HepG2 (cell line): ENCODE results near the gene TMEM239. TPM values are rescaled to one million over a fixed set of nuclear protein-coding genes. Genes with fewer than 3 reads are reported as not detected.
"Not testable (repeated sequence)": the region's sequence is repeated elsewhere in the genome, so short reads cannot be mapped to it uniquely, and the experiment has no call there.

Experiments
- ATAC-seq: fragments of 200-7000 bp; cut with Tn5 transposase; 3 replicates; pipeline ENCODE4 v1.9.1; 2020; ENCODE audit warnings: mild to moderate bottlenecking, moderate library complexity
- BruUV-seq: library from RNA; stranded (reverse); fragments of 400-500 nt; replicated peaks from 2 replicates; lab custom pipeline; 2021; lab: Mats Ljungman, UMichigan
- CTCF ChIA-PET: fragments of 300-600 bp; formaldehyde crosslinking; extraction: SDS; loops from one replicate; lab custom pipeline; 2021; ENCODE audit warnings: low total read pairs, inconsistent platforms, low intra/inter-chr PET ratio; lab: Yijun Ruan, JAX
- POLR2A ChIA-PET: fragments of 350-600 bp; sonication (Branson Sonifier 250); formaldehyde crosslinking; loops from one replicate; lab custom pipeline; 2020; ENCODE audit warnings: antibody characterized with exemption, inconsistent platforms; lab: Yijun Ruan, JAX
- DNase-seq: peaks from one replicate; pipeline ENCODE4 v3.0.0-alpha.2; 2015; ENCODE audit warnings: low spot score
- FAIRE-seq: peaks from 3 replicates; lab custom pipeline; 2011; peaks lifted over from hg19 to GRCh38; lab: Jason Lieb, UNC
- H2AFZ ChIP-seq: one replicate; pipeline ENCODE4 v1.6.1; 2011; ENCODE audit warnings: low read length, inconsistent platforms
- H3K27ac ChIP-seq: fragments of 300-600 bp; 3 replicates; pipeline ENCODE4 v1.8.0; 2011; ENCODE audit warnings: mixed run types, mild to moderate bottlenecking, mixed read lengths, low read length, inconsistent platforms; ENCODE audit not compliant: insufficient read depth; ENCODE audit errors: extremely low read length
- H3K27me3 ChIP-seq, 2 experiments: fragments of 200-600 bp in 1 of 2; 2 replicates in 1 of 2; 3 replicates in 1 of 2; pipeline versions ENCODE4 v1.6.0 to v1.8.0; 2011; ENCODE audit warnings: low read length in 2 of 2, mild to moderate bottlenecking in 2 of 2, moderate library complexity in 2 of 2, inconsistent platforms in 1 of 2; ENCODE audit not compliant: insufficient read depth in 2 of 2, control insufficient read depth in 1 of 2
- H3K36me3 ChIP-seq, 2 experiments: fragments of 200-600 bp in 1 of 2; replicated peaks in 1 of 2; 2 replicates in 1 of 2; 3 replicates in 1 of 2; pipeline versions ENCODE4 v1.5.1 to v1.8.0; 2011; ENCODE audit warnings: low read length in 2 of 2, inconsistent platforms in 1 of 2; ENCODE audit not compliant: insufficient read depth in 2 of 2, control insufficient read depth in 1 of 2
- H3K4me1 ChIP-seq: 2 replicates; pipeline ENCODE4 v1.5.1; 2012; ENCODE audit warnings: low read length, inconsistent platforms; ENCODE audit not compliant: insufficient read depth
- H3K4me2 ChIP-seq: 2 replicates; pipeline ENCODE4 v1.6.0; 2011; ENCODE audit warnings: low read depth, low read length, inconsistent platforms
- H3K4me3 ChIP-seq, 3 experiments: fragments of 200-600 bp in 1 of 3; sonication (generic), shearing (Covaris generic) in 1 of 3; replicated peaks in 1 of 3; 2 replicates each; pipeline ENCODE4 v1.5.1; 2011 to 2016; ENCODE audit warnings: low read length in 3 of 3, inconsistent platforms in 2 of 3, low read depth in 2 of 3, mild to moderate bottlenecking in 2 of 3, control low read depth in 1 of 3, mixed read lengths in 1 of 3; ENCODE audit not compliant: insufficient read depth in 1 of 3
- H3K79me2 ChIP-seq: one replicate; pipeline ENCODE4 v1.6.1; 2011; ENCODE audit warnings: low read length, inconsistent platforms; ENCODE audit not compliant: insufficient read depth
- H3K9ac ChIP-seq: 2 replicates; pipeline ENCODE4 v1.6.0; 2011; ENCODE audit warnings: mild to moderate bottlenecking, low read depth, low read length, inconsistent platforms; ENCODE audit not compliant: insufficient read depth
- H3K9me3 ChIP-seq: 2 replicates; pipeline ENCODE4 v1.5.1; 2012; ENCODE audit warnings: mild to moderate bottlenecking, low read length
- H4K20me1 ChIP-seq: 2 replicates; pipeline ENCODE4 v1.6.0; 2011; ENCODE audit warnings: inconsistent platforms, mild to moderate bottlenecking, low read length, moderate library complexity; ENCODE audit not compliant: insufficient read depth
- MYC ChIP-seq: sonication (generic); formaldehyde crosslinking; IDR thresholded peaks from 2 replicates; pipeline ENCODE4 v1.9.0; 2021; ENCODE audit warnings: missing genetic modification reagents, borderline replicate concordance
- NCOA2 ChIP-seq: sonication (generic); formaldehyde crosslinking; IDR thresholded peaks from 2 replicates; pipeline ENCODE4 v1.8.0; 2022; ENCODE audit warnings: inconsistent platforms
- SP4 ChIP-seq: sonication (generic); formaldehyde crosslinking; IDR thresholded peaks from 2 replicates; pipeline ENCODE4 v1.8.1; 2023; ENCODE audit warnings: mild to moderate bottlenecking, missing genetic modification reagents
- YEATS4 ChIP-seq: sonication (generic); formaldehyde crosslinking; IDR thresholded peaks from 2 replicates; pipeline ENCODE4 v1.4.0; 2020; ENCODE audit warnings: missing genetic modification reagents, borderline replicate concordance
- ZBTB26 ChIP-seq: IDR thresholded peaks from 2 replicates; pipeline ENCODE4 v1.6.1; 2016; ENCODE audit warnings: missing compliant biosample characterization, missing genetic modification reagents, borderline replicate concordance
- ZNF143 ChIP-seq: sonication (generic); formaldehyde crosslinking; IDR thresholded peaks from 2 replicates; pipeline ENCODE4 v1.4.0; 2020; ENCODE audit warnings: missing genetic modification reagents
- ZNF224 ChIP-seq: sonication (generic); formaldehyde crosslinking; IDR thresholded peaks from 2 replicates; pipeline ENCODE4 v1.5.0; 2020; ENCODE audit warnings: mild to moderate bottlenecking, missing genetic modification reagents
- ZNF446 ChIP-seq: sonication (generic); formaldehyde crosslinking; IDR thresholded peaks from 2 replicates; pipeline ENCODE4 v1.5.0; 2020; ENCODE audit warnings: mild to moderate bottlenecking, missing genetic modification reagents
- ZNF597 ChIP-seq: sonication (generic); formaldehyde crosslinking; IDR thresholded peaks from 2 replicates; pipeline ENCODE4 v1.5.0; 2020; ENCODE audit warnings: missing genetic modification reagents
- ZNF704 ChIP-seq: sonication (generic); formaldehyde crosslinking; IDR thresholded peaks from 2 replicates; pipeline ENCODE4 v1.8.1; 2023; ENCODE audit warnings: mild to moderate bottlenecking, inconsistent platforms, moderate library complexity, missing genetic modification reagents, borderline replicate concordance
- WGBS: methylation state at CpG from one replicate; pipeline ENCODE4 v1.1.6; 2017; ENCODE audit warnings: low lambda C conversion rate; 5-methylcytosine and 5-hydroxymethylcytosine counted together
- in situ Hi-C: cut with HindIII; loops from 2 replicates; pipeline ENCODE4 v1.10.0; 2017; ENCODE audit warnings: low pct_unique_long_range_greater_than_20kb; ENCODE audit not compliant: extremely low pct_ligation_motif_present
- intact Hi-C: fragments of 100-400 bp; cut with micrococcal nuclease; formaldehyde crosslinking; loops from one replicate; pipeline ENCODE4 v1.10.0; 2022; ENCODE audit not compliant: unreplicated experiment
- polyA plus RNA-seq, 8 experiments: library from polyadenylated mRNA; depleted of rRNA in 3 of 8; stranded (reverse) in 7 of 8; unstranded in 1 of 8; fragments of >200 nt; fragmentation: Illumina TruSeq in 4 of 8; extraction: Trizol in 4 of 8; gene quantifications; 2 replicates each; pipeline versions ENCODE4 v1.2.1 to v1.2.3, GENCODE V29; 2011 to 2016; ENCODE audit warnings: low read depth in 4 of 8, missing spikeins in 1 of 8, mixed read lengths in 1 of 8; ENCODE audit not compliant: insufficient read depth in 1 of 8
- total RNA-seq, 5 experiments: library from RNA; depleted of rRNA; stranded (reverse); fragments of >200 nt; fragmentation: Illumina TruSeq; extraction: Trizol; gene quantifications; 2 replicates each; pipeline ENCODE4 v1.2.3, GENCODE V29; 2016; ENCODE audit warnings: low read depth in 1 of 5

The TMEM239 gene
- total and polyA plus RNA-seq, 2 of the 13 experiments (the other 11 are each of a cell fraction or from before 2014, with no cell fraction given), result not detected

- FAIRE-seq, result no peak
- DNase-seq, result no peak
- Histone ChIP-seq H3K27ac (no peak overlapping the region), H2AFZ (no peak overlapping the region), H3K36me3 (no peaks in the 10 kb centered on the region), H3K79me2 (no peaks in the 10 kb centered on the region), H3K4me3 (no peak overlapping the region), H3K4me2 (no peak overlapping the region), H3K9me3 (0 out of 2 replicates have a peak, but pooled peaks cover 1% of the 10 kb centered on the region), H3K4me1 (peaks cover 8% of the 10 kb centered on the region), H4K20me1 (no peaks in the 10 kb centered on the region), H3K9ac (no peak overlapping the region), H3K27me3 (peaks cover 0 to 62% of the 10 kb centered on the region in 2 experiments)
- ChIA-PET POLR2A (no interaction called here), CTCF (no interaction called here)
- no TSS peak for BruUV-seq
- intact Hi-C loops (no loop called here), in situ Hi-C loops (no loop called here)
- 55% methylated on average over 4 of the region's 4 CpGs for WGBS
- no peak for ATAC-seq
- TF ChIP-seq ZNF446, result no peak
- no peak for TF ChIP-seq SP4
- no peak for TF ChIP-seq ZNF143 (CRISPR knock-in tag)
- no peak for TF ChIP-seq MYC (CRISPR knock-in tag)
- no peak for TF ChIP-seq YEATS4 (CRISPR knock-in tag)
- TF ChIP-seq ZNF704, result no peak
- no peak for TF ChIP-seq NCOA2 (CRISPR knock-in tag)
- TF ChIP-seq ZNF224 (CRISPR knock-in tag), result no peak
- TF ChIP-seq ZNF597, result no peak
- no peak for TF ChIP-seq ZBTB26
Observed at GRCh38 chr20:2807019-2807418, 9.1 kb upstream of the TMEM239 start.

GRCh38 chr20:2807929-2808328, 8.2 kb upstream of the TMEM239 start:
- 18% methylated on average over 9 of the region's 9 CpGs for WGBS
- POLR2A ChIA-PET, in situ Hi-C loops, ATAC-seq, H3K36me3 ChIP-seq, H3K9ac ChIP-seq, BruUV-seq, intact Hi-C loops, FAIRE-seq, H3K27ac ChIP-seq, H3K4me1 ChIP-seq, H3K4me3 ChIP-seq, H4K20me1 ChIP-seq, DNase-seq, H3K4me2 ChIP-seq, H3K9me3 ChIP-seq, H2AFZ ChIP-seq, H3K79me2 ChIP-seq, CTCF ChIA-PET: not testable (repeated sequence)
- peaks cover 0 to 60% of the 10 kb centered on the region in 2 experiments for H3K27me3 ChIP-seq
